Ishikawa (cell line): Measurements from ENCODE around the gene TMEM132D.

Source experiments
- CEBPB ChIP-seq: IDR thresholded peaks from 2 replicates; pipeline ENCODE4 v1.6.1; 2012
- CREB1 ChIP-seq: IDR thresholded peaks from 2 replicates; pipeline ENCODE4 v1.6.1; 2012; ENCODE audit warnings: low read depth
- EGR1 ChIP-seq: IDR thresholded peaks from 2 replicates; pipeline ENCODE4 v1.6.1; 2012
- EP300 ChIP-seq: IDR thresholded peaks from 2 replicates; pipeline ENCODE4 v1.6.1; 2012; ENCODE audit warnings: borderline replicate concordance
- FOXM1 ChIP-seq: IDR thresholded peaks from 2 replicates; pipeline ENCODE4 v1.6.1; 2012; ENCODE audit warnings: low read depth, borderline replicate concordance
- NFIC ChIP-seq: IDR thresholded peaks from 2 replicates; pipeline ENCODE4 v1.6.1; 2012
- RAD21 ChIP-seq: IDR thresholded peaks from 2 replicates; pipeline ENCODE4 v1.6.1; 2012; ENCODE audit warnings: low read depth
- REST ChIP-seq: IDR thresholded peaks from 2 replicates; pipeline ENCODE4 v1.6.1; 2012; ENCODE audit warnings: low read depth, mild to moderate bottlenecking
- TAF1 ChIP-seq: IDR thresholded peaks from 2 replicates; pipeline ENCODE4 v1.6.1; 2012; ENCODE audit warnings: low read depth, mild to moderate bottlenecking
- TCF12 ChIP-seq: IDR thresholded peaks from 2 replicates; pipeline ENCODE4 v1.6.1; 2012; ENCODE audit warnings: low read depth
- TEAD4 ChIP-seq: IDR thresholded peaks from 2 replicates; pipeline ENCODE4 v1.6.1; 2012
- YY1 ChIP-seq: IDR thresholded peaks from 2 replicates; pipeline ENCODE4 v1.6.1; 2012; ENCODE audit warnings: low read depth
- ZBTB7A ChIP-seq: IDR thresholded peaks from 2 replicates; pipeline ENCODE4 v1.6.1; 2012; ENCODE audit warnings: low read depth
- TF ChIP-seq, protein P1 (sequence below): IDR thresholded peaks from 2 replicates; pipeline ENCODE4 v1.6.1; 2012
- TF ChIP-seq, protein P2 (sequence below): IDR thresholded peaks from 2 replicates; pipeline ENCODE4 v1.6.1; 2012

TMEM132D gene

DNA sequence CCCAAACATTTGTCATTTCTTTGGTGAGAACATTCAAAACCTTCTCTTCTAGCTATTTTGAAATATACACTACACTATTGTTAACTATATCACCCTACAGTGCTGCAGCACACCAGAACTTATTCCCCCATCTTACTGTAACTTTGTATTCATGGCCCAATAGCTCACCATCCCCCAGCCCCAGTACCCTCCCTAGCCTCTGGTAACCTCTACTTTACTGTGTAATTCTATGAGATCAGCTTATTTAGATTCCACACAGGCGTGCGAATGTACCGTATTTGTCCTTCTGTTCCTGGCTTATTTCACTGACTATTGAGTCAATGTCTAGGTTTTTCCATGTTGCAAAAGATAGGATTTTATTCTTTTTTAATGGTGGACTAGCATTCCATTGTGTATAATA lies 469.0 kb downstream of the TMEM132D start:
- no peak for TF ChIP-seq ZBTB7A
- no peak for TF ChIP-seq FOXM1
- TF ChIP-seq TAF1 = no peak

DNA sequence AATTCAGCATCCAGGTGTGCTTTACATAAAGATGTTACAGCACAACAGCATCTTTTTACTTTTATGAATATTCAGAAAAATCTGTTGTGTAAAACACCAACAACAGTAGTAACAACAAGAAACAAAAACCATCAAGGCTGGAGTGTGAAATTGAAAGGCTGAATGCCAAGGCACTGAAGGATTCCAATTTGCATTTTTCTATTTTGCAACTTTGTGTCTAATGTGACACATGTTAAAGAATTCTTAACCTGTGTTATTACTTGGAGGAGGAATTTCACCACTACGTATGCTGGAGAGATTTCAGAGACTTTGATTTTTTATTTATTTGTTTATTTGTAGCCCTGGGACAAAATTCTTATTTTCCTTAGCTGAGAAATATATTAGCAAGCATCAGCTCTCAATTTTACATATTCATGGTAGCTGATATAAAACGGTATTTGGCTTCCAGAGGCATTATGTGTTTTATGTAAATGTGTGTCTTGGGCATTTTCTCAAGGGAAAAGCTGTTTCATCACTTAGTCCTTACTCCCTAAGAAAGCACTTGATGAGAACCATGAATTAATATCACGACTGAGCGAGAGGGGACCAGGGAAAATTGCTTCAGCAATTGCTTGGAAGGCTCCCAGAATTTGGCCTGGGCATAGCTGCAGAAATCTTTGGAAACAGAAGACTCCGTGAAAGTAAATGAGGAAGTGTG lies 475.4 kb downstream of the TMEM132D start:
- no peak for TF ChIP-seq NFIC
- TF ChIP-seq CREB1 = no peak
- TF ChIP-seq, protein P1, sequence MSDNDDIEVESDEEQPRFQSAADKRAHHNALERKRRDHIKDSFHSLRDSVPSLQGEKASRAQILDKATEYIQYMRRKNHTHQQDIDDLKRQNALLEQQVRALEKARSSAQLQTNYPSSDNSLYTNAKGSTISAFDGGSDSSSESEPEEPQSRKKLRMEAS = no peak
- TF ChIP-seq EP300 = no peak
- TF ChIP-seq, protein P2, sequence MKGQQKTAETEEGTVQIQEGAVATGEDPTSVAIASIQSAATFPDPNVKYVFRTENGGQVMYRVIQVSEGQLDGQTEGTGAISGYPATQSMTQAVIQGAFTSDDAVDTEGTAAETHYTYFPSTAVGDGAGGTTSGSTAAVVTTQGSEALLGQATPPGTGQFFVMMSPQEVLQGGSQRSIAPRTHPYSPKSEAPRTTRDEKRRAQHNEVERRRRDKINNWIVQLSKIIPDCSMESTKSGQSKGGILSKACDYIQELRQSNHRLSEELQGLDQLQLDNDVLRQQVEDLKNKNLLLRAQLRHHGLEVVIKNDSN = no peak
- TF ChIP-seq ZBTB7A = no peak
- no peak for TF ChIP-seq REST

GRCh38 chr12:129423041-129423580 lies 480.7 kb downstream of the TMEM132D start:
- no peak for TF ChIP-seq FOXM1
- TF ChIP-seq REST = no peak
- TF ChIP-seq RAD21 = no peak
- no peak for TF ChIP-seq TAF1

GRCh38 chr12:129413295-129413694 lies 490.5 kb downstream of the TMEM132D start:
- TF ChIP-seq TEAD4 (no peak), ZBTB7A (no peak), EGR1 (no peak), TAF1 (no peak), NFIC (no peak), YY1 (no peak), TCF12 (no peak), CEBPB (no peak), CREB1 (no peak), FOXM1 (no peak), RAD21 (no peak), REST (no peak), EP300 (no peak)
- TF ChIP-seq, protein P2 = no peak
- TF ChIP-seq, protein P1 = no peak

GRCh38 chr12:129409281-129409680 lies 494.5 kb downstream of the TMEM132D start:
- no peak for TF ChIP-seq NFIC

DNA sequence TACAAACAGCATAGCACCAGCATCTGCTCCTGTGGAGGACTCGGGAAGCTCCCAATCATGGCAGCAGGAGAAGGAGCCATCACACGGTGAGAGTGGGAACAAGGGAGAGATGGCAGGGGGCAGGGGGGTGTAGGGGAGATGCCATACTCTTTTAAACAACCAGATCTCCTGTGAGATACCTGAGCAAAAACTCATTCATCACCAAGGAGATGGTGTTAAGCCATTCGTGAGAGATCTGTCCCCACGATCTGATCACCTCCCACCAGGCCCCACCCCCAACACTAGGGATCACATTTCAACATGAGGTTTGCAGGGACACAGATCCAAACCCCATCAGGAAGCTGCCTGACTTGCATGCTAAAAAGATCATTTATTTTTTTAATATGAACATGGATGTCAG lies 499.3 kb downstream of the TMEM132D start:
- no peak for TF ChIP-seq FOXM1
- TF ChIP-seq CEBPB = no peak
- TF ChIP-seq TAF1 = no peak
- no peak for TF ChIP-seq NFIC
- no peak for TF ChIP-seq ZBTB7A
- no peak for TF ChIP-seq EGR1
